Neural crest cell (in vitro differentiated cells): ENCODE measurements around the gene L3MBTL4. TPM values are rescaled to one million over a fixed set of nuclear protein-coding genes. Genes with fewer than 3 reads are reported as not detected.
A peak's percentile ranks its signal among the peaks of the same experiment; 100 is the strongest.

Experiments
- DNase-seq: peaks from one replicate; pipeline ENCODE4 v3.0.0; 2021; ENCODE audit warnings: low read depth, mixed read lengths, low spot score
- H3K27ac Mint-ChIP-seq: one replicate; pipeline ENCODE4 v1.8.0; 2021; ENCODE audit warnings: mild to moderate bottlenecking, mixed read lengths; ENCODE audit not compliant: unreplicated experiment
- H3K27me3 Mint-ChIP-seq: 2 replicates; pipeline ENCODE4 v1.8.0; 2021; ENCODE audit warnings: low read depth, mild to moderate bottlenecking, mixed read lengths
- H3K36me3 Mint-ChIP-seq: 2 replicates; pipeline ENCODE4 v1.8.0; 2021; ENCODE audit warnings: low read depth, mild to moderate bottlenecking, mixed read lengths
- H3K4me1 Mint-ChIP-seq: 2 replicates; pipeline ENCODE4 v1.8.0; 2021; ENCODE audit warnings: mixed read lengths
- H3K4me3 Mint-ChIP-seq: one replicate; pipeline ENCODE4 v1.8.0; 2021; ENCODE audit warnings: mild to moderate bottlenecking, mixed read lengths
- H3K9me3 Mint-ChIP-seq: 2 replicates; pipeline ENCODE4 v1.8.0; 2021; ENCODE audit warnings: mixed read lengths
- total RNA-seq: library from RNA; stranded (reverse); gene quantifications from 2 replicates; pipeline ENCODE4 v1.2.1, GENCODE V29; 2021
- TF ChIP-seq, protein P1 (sequence below): fragments of 200-600 bp; sonication (generic); conservative IDR thresholded peaks from 2 replicates; pipeline ENCODE4 v1.5.0; 2021; ENCODE audit warnings: antibody characterized with exemption, mild to moderate bottlenecking

L3MBTL4 gene
- total RNA-seq, 1 donor from 2014 or later: 0.65 TPM

DNA sequence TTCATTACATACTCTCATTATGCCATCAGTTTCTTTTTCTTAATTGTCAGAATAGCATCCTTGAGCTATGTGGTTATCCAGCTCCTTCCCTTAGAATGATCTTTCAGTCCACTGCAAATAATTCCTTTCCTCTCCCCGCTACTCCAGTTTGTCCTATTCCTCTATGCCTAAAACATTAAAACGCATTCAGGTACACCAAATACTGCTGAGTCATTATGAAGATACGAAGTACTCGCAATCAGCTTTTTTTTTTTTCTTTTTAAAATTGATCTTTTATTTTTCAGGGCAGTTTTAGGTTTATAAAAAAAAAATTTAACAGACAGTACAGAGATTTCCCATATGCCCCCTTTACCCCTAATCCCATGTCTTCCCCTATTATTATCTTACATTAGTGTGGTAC lies 354.6 kb downstream of the L3MBTL4 start:
- no peak overlapping the region for H3K4me3 Mint-ChIP-seq
- H3K27me3 Mint-ChIP-seq: no peaks in the 10 kb centered on the region
- no peak for DNase-seq
- H3K36me3 Mint-ChIP-seq: peaks cover 2% of the 10 kb centered on the region
- H3K4me1 Mint-ChIP-seq: peaks cover 44% of the 10 kb centered on the region
- H3K9me3 Mint-ChIP-seq: peaks cover 9% of the 10 kb centered on the region
- H3K27ac Mint-ChIP-seq: no peak overlapping the region
- TF ChIP-seq, protein P1, sequence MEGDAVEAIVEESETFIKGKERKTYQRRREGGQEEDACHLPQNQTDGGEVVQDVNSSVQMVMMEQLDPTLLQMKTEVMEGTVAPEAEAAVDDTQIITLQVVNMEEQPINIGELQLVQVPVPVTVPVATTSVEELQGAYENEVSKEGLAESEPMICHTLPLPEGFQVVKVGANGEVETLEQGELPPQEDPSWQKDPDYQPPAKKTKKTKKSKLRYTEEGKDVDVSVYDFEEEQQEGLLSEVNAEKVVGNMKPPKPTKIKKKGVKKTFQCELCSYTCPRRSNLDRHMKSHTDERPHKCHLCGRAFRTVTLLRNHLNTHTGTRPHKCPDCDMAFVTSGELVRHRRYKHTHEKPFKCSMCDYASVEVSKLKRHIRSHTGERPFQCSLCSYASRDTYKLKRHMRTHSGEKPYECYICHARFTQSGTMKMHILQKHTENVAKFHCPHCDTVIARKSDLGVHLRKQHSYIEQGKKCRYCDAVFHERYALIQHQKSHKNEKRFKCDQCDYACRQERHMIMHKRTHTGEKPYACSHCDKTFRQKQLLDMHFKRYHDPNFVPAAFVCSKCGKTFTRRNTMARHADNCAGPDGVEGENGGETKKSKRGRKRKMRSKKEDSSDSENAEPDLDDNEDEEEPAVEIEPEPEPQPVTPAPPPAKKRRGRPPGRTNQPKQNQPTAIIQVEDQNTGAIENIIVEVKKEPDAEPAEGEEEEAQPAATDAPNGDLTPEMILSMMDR: no peak

DNA sequence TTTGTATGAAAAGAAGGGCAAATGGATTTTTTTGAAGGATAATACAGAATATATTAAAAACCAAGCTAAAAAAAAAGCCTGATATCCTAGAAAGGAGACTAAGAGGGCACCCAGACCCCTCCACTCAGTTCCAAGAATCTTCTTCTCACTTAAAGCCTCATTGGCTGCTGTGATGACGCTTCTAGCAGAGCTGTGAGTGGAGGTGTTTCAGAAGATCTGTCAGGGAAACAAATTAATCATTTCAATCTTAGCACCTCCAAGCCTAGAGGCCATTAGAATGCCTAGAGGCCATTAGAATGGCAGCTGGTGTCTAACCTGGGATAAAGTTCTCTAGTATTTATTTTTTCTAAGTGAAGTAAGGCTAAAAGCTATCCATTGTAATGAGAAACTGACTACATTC lies 355.2 kb downstream of the L3MBTL4 start:
- DNase-seq: no peak
- Mint-ChIP-seq H3K9me3 (peaks cover 8% of the 10 kb centered on the region), H3K4me1 (peaks cover 49% of the 10 kb centered on the region), H3K36me3 (peaks cover 2% of the 10 kb centered on the region), H3K27me3 (no peaks in the 10 kb centered on the region), H3K27ac (no peak overlapping the region), H3K4me3 (no peak overlapping the region)
- TF ChIP-seq, protein P1: no peak

DNA sequence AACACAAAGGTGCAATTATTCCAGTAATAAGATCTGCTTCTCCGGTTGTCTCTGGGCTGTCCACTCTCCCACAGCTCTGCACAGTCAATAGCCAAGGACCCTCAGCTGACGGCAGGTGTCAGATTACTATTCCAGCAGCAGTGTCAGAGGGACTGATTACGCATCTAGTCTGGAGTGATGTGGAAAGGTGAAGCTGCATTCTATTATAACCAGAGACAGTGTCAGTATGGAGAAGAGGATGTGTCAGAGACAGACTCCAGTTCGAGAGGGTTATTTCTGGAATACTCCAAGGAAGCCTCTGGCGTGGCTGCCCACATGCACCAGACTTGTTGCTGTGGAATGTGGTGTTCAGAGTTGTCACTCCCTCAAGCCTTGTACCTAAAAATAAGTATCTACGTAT lies 355.8 kb downstream of the L3MBTL4 start:
- Mint-ChIP-seq H3K27ac (no peak overlapping the region), H3K9me3 (peaks cover 4% of the 10 kb centered on the region), H3K4me3 (peak overlapping the region; percentile 15), H3K27me3 (no peaks in the 10 kb centered on the region), H3K4me1 (peaks cover 55% of the 10 kb centered on the region), H3K36me3 (no peaks in the 10 kb centered on the region)
- DNase-seq: peak; percentile 6
- TF ChIP-seq, protein P1: no peak

DNA sequence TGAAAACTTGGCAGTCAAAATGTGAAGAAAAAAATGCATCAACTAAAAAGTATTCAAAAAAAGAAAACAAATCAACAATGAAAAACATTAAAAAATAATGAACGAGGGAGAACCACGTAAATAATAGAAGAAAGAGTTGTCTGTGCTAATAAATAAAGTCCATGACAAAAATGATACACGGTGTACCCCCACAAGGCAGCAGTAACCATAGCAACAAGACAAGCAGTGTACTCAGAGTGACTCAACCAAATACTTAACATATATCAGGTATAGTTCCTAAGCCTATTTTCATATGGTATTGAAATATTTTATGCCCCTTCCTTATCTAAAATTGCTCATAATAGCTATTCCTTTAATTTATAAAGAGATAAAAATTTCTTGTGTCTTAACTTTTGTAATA lies 357.1 kb downstream of the L3MBTL4 start:
- Mint-ChIP-seq H3K36me3 (no peaks in the 10 kb centered on the region), H3K27ac (no peak overlapping the region), H3K27me3 (no peaks in the 10 kb centered on the region), H3K4me3 (no peak overlapping the region), H3K9me3 (no peaks in the 10 kb centered on the region), H3K4me1 (peaks cover 62% of the 10 kb centered on the region)
- DNase-seq: no peak
- TF ChIP-seq, protein P1: no peak

DNA sequence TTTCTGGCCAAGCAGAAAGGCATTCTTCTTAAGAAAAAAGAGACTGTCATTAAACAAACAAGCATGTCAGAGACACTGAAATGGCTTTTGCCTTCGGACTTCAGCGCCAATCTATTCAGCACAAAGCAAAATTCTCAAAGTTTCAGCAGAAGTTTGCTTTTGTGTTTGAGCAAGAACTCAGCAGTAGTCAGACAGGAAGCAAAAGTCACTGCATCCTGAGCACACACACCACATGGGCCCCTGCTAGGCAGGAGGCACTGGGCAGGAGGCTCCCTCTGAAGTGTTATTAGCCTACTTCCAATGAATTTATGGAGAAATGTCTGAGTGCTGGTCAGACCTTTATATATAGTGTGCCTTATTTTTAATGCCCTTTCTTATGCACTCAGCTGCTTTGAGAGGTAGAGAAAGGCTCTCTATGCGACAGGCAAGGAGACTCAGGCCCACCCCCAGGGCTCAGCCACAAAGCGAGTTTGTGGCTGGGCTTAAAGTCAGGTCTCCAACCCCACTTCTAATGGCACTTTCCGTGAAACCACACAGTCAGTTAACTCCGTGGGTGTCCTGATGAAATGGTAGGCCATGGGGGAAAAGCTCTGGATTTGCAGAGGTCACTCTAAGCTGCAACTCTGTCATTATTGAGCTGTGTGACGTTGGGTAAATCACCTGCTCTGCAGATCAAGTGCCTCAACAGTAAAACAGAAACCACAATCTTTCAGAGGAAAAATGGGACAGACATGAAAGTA lies 358.4 kb downstream of the L3MBTL4 start:
- Mint-ChIP-seq H3K4me3 (peak overlapping the region; percentile 61), H3K9me3 (no peaks in the 10 kb centered on the region), H3K27me3 (no peaks in the 10 kb centered on the region), H3K27ac (peak overlapping the region; percentile 98), H3K36me3 (no peaks in the 10 kb centered on the region), H3K4me1 (peaks cover 65% of the 10 kb centered on the region)
- TF ChIP-seq, protein P1: no peak
- peak; percentile 13 for DNase-seq
